ENCODE results near the gene RUNX2.

The RUNX2 gene

DNA sequence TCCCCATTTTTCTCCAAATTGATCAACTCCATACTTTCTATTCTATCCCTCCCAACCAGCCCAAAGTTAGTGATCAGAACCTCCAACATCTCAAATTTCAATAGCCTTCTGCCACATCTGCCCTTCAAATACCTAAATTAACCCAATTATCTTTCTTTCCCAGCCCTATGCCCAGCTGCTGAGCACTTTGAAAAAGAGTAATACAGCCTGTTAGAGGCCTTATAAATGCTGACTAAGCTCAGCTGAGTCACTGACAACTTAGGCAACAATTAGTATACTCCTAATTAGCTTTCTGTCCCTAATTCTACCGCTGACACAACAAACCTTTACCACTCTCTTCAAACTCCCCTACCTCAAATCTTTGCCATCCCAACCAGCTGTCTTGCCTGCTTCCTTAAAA is 23.5 kb downstream of the RUNX2 start:
- no peak for DNase-seq

DNA sequence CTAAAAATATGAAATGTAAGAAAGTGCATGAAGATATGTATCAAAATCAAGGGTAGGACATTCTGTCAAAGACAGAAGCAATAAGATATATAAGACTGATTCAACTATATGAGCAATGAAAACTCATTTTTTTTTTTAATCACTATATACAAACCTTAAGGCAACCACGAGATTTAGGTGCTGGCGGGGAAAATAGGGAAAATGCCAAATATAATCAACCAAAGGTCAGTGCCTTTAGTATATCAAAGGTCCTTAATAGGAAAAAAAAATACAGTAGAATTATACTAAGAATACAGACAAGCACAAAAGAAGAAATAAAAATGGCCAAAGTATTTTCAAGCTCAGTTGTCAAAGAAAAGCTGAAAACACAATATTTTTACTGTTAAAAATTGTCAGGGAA is 25.5 kb downstream of the RUNX2 start:
- DNase-seq, result no peak

DNA sequence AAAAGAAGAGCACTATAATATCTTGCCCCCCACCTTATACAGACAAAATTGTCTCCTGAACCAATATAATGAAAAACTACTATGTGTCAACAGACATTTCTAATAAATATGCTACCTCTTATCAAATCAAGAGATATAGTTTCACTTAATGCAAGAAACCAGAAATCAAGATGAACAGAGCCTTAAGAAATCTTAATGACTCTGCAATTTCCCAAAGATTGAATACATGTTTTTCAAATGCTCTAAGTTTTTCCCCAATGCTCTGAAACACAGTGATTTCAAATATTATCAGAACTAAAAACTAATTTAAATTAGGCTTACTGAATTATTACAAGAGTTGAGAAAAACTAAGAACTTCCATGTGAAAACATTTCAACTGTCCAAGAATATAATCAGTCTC is 36.3 kb downstream of the RUNX2 start:
- DNase-seq, result no peak

DNA sequence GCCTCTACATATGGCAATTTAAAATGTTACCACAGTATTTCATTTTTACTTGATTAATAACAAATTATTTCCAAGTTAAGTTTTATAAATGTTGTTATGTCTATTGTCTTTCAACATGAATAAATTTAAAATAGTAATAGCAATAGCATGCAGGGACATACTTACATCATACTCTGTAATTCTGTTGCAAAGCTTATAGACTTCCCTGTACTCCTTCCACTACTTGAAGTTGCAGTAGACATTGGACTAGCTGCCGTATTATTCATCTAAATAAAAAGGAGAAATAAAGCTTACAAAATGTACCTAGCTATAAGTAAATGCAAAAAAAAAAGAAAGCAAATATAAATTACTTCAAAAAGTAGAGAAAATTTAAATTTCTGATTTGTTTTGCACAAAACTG is 36.9 kb downstream of the RUNX2 start:
- DNase-seq, result no peak

DNA sequence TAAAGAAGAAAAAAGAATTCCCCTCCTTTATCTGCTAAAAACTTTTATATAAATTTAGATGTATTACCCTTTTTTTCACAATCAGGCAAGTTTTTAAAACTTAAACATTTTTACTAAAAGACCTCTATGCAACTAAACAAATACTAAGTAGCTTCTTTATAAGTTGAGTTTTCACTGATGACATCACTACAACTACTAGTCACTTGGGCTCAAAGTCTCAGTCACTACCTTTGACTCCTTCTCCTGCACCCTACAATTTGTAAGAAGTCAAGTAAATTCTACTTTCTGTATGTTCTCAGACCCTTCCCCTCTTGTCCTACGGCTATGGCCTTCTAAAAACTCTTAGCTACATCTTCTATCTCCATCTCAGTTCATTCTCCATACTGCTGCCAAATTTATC is 38.4 kb downstream of the RUNX2 start:
- DNase-seq, result no peak

DNA sequence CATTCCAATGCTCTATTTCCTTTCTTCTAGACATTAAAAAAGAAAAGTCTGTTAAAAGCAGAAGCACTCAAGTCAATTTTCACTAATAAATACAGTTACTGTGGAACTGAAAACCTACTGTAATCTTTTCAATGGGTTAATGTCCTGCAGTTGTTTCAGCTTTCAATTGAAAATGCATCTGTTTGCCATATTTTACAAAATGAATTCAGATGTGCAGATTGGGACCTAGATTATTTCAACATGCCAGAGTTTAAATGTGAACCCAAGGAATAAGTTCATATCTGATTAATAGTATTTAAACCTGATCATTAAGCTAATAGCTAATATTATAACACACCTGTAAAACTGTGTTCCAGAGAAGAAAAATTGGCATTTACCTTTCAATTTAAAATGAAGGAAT is 39.9 kb downstream of the RUNX2 start:
- no peak for DNase-seq

DNA sequence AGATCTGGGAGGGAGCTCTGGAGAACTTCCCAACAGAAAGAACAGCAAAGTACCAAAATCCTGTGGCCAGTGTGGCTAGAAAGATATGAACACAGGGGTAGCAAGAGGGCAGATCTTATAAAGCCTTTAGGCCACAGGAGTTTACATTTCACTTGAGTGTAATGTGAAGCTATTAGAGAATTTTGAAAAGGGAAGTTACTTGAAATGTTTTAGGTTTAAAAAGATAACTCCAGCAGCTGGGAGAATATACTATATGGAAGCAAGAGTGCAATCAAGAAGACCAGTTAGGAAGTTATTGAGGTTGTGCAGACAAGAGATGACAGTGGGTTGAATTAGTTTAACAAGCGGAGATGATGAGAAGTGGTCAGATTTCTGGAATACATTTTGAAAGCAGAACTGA is 41.7 kb downstream of the RUNX2 start:
- no peak for DNase-seq

DNA sequence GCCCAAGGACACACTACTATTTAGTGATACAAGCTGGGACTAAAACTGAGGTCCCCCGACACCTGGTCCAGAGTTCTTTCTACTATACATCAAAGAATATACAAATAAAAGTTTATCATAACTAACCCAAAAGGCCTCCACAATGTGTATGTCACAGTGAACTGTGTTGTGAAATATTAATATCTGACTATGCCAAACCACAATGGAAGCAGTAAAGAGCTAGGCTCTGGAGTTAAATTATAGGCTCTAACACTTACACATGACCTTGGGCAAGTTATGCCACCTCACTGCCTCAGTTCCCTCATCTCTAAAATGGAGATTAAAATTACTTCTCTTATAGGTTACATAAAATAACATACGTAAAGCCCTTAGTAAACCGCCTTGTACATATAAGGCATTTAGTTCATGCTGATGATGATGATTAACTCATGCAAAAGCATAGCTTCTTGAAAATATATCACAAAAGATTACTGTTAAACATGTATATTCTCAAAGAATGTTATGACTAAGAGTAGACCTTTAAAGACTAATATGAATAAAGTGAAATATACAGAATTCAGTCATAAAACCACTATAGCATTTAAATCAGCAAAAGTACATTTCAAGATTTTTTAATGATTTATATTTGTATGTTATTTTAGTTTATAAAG is 43.9 kb downstream of the RUNX2 start:
- no peak for DNase-seq

DNA sequence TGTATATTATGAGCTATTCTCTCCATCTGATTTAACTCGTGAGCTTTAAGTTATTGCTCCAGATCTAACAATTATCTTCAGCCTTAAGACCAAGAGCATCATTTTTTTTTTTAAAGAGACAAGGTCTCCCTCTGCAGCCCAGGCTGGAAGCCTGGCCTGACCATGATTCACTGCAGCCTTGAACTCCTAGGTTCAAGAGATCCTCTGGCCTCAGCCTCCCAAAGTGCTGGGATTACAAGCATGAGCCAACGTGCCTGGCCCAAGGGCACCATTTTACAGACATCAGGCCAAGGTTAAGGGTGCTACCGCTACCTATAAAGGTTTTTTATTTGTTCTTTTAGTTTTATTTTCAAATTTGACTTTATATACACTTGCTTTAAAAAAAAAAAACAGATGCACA is 47.3 kb downstream of the RUNX2 start:
- DNase-seq, result no peak

DNA sequence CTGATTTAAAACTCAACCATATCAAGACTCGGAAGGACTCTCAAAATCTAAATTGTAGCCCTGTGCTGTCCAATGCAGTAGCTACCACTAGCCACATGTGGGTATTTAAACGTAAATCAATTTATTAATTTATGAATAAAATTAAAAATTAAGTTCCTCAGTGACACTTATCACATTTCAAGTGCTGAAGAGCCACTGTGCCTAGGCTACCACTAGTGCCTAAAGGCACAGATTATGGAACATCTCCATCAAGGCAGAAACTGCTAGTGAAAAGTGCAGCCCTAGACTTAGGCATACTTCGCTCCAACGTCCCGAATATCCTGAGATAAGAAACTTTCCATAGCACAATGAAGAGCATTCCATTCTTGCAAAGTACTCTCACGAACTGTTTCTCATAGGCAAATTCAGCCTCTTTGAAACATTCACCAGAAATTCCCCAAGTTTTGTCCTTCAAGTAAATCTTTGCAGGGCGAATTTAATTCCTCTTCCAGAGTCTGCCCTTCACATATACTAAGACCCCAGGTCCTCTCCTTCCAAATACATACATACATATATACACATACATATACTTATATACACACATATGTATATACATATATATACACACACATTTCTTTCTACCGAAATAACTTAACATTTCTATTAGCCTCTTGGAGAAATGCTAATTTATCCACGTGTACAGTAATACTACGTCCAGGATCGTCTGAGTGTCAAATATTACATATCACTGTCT is 48.3 kb downstream of the RUNX2 start:
- DNase-seq, result no peak

DNA sequence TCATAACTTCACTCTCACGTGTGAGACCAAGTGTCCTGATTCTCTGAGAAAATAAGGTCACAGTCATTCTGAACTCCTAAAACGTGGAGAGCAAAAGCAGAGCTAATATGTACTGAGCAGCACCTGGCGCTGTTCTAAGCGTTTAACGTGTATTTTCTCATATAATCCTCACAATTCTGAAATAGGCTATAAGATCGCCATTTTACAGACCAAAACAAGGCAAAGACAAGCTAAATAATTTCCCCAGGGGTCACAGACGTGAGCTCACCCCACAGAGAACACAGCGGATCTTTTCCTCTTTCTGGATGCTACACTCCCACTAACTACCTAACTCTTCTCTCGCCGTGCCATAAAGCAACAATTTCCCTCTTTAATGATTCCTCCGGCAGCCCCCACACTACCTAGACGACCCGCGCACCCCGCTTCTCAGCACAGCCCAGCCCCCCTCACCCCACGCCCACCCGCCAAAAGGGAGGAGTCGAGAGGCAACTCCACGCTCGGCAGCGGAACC is 49.0 kb downstream of the RUNX2 start:
- DNase-seq, result no peak

DNA sequence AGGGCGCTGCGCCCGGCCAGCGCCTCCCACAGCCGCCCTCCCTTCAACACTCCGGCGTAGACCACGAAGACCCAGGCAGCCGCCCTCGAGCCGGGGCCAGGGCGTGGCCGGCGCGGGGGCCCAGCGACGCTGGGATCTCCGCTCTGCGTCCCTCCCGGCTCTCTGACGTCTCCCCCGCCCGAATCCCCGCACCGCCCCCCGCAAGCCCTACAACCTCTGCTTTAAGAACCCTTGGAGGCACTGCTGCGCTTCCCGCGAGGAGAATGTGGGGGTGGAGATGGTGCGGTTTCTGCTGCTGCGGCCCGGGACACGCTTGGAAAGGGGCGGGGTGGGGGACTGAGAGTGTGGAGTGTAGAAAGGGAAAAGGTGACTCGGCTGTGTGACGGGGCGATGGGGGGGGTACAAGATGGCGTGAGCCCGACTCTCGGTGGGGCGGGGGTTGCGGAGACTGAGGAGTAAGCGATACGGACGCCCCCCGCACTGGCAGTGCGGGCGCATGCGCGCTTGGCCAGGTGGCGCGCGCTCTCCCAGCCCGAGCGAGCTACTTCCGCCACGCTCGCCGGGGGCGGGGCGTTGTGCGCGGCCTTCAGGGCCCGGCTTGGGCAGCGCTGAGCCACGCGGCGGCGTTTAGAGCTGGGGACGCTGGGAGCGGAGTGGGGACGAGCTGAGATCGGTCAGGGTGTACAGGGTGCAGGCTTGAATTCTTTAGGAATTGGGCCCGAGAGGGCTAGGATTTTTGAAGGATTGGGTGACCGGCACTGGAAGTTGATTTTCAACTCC is 49.6 kb downstream of the RUNX2 start, which contains the start of gene SUPT3H:
SUPT3H (minus strand) TSS at position 381 of the 780 bp plus-strand sequence.
- DNase-seq, result peak; percentile 60

DNA sequence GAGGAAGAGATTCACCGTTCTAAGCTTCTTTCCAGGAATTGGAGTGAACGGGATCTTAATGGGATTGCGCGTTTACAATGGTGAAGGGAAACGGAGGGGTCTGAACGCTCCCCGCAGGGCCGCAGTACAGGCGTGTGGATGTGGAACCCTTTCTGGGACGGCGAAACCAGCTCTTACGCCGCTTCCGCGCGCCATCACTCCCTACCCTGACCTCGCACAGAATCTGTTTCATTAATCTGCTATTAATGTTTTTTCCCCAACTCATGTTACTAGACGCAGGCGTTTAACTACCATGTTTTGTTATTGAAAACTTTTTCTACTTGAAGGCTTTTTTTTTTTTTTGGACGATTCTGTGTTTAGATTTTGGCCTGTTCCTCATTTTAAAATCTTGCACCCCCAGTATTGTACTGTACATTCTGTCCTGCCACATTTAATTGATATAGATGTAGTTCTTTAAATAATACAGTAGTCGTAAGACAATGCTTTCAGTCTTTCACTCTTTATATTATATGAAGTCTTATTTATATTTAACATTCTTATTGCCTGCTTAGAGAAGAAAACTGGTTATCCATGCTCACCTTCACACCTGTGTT is 50.3 kb downstream of the RUNX2 start:
- no peak for DNase-seq

DNA sequence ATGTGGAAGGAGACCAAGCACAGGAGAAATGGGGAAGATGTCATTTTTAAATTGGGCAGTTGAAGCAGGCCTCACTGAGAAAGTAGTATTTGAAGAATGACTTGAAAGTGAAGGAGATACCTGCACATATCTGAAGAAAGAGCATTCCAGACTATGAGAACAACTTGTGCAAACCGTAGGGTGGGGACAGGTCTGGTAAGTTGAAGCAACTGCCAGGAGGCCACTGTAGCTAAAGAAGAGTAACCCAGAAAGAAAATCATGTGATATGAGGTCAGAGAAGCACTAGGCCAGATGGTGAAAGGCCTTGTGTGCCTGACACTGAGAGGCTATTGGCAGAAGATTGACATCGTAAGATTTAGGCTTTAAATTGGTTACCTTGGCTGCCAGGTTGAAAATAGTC is 54.3 kb downstream of the RUNX2 start:
- DNase-seq, result no peak

DNA sequence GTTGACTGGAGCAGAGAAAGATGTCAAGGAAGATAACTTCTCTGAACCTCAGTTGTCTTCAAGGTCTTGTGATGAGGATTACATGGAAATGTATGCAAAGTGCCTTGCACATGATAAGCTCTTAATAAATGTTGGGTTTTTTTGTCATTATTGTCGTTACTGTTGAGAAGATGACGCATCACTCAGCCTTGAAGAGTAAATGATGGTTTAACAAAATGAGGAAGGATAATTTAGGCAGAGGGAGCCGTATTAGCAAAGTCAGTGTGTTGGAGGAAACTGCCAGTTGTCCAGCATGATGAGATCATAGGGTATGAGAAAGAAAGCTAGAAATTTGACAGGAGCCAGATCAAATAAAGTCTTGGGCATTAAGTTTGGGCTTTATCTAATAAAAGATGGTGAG is 58.4 kb downstream of the RUNX2 start:
- no peak for DNase-seq

DNA sequence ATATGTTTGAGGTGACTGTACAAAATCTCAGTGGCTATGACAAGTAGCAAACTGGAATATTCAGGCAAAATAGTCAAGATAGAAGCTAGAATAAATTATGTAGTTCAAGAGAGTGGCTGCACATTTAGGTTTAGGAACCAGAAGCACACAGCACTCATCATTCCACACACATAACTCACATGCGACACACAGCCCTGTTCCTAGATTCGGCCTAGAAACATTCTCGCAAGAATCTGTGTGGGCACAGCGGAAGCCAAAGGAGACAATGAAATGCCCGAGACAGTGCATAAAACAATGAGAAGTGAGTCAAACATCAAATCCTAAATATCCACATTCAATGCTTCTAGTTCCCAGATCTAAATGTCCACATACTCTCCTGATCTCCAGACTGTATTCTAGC is 59.1 kb downstream of the RUNX2 start:
- no peak for DNase-seq

DNA sequence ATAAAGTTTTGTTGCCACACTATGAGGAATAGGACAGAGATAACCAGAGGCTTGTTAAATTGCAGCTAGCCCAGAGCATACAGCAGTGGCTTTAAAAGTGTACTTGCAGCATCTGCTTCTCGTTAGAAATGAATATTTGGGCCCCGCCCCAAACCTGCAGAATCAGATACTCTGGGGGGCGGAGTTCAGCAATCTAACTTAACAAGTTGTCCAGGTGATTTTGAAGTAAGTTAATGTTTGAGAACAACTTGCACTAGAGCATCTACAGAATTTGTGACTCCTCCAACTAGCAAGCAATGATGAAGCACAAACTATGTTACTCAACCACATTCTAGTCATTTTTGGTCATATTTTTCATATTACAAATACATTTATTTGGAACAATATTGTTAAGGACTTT is 60.2 kb downstream of the RUNX2 start:
- no peak for DNase-seq

DNA sequence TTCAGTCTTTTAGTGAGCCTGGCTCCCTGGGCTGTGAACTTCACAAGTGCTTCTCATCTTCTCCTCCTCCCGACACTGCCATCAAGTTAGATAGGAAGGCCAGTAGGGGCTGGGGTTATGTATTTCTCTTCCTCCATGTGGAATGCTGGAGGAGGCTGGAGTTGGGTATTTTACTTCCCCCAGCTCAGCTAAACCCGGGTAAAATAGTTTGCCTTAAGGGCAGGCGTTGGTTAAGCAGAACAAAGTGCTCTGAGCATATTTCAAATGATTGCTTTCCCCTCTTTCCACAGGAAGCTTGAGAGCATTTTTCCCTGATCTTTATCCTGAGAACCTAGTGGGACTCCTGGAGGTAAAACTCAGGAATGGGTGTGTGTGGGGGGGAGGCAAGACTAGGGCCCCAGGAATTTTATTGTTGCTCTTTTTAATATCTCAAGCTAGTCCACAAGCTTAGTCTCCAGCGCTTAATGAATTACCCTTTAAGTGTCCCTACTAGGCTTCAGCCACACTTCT is 66.5 kb downstream of the RUNX2 start:
- no peak for DNase-seq

DNA sequence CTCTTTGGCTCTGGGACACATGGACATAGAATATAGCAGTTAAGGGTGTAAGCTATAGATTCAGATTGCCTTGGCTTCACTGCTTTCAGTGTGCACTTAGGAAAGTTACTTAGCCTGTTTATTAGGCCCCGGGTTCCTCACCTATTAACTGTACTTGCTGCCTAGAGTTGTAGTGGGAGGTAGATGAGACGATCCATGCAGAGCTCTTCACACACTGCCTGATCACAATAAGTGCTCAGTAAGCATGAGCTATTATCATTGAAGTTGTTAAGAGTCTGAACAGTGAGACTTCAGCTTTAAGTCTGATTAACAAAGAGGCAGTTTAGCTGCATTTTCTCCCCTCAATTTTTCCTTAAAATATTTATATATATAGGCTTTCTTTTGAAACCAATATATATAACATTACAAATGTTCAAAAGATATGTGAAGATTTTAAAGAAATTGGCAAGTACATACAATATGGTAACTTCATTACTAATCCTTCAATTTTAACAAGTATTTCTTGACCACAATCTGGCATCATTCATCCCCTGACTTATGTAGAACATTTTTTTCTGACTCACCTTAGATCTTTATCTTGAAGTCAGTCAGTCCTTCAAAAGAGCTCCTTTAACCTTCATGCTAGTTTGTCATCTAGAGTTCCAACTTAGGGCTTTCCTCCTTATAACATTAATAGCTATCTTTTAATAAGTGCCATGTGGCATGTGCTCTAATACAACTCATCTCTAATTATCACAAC is 70.1 kb downstream of the RUNX2 start:
- no peak for DNase-seq

DNA sequence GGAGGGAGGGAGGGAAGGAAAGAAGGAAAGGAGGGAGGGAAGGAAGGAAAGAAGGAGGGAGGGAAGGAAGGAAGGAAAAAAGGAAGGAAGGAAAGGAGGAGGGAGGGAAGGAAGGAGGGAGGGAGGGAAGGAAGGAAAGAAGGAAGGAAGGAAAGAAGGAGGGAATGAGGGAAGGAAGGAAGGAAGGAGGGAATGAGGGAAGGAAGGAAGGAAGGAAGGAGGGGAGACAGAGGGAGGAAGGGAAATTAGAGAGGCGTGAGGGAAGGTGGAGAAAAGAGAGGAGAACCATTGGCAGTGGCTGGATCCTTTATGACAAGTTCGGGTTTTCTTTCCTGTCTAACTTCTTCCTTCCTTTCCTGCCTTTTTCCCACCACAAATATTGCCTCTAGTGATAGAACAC is 71.9 kb downstream of the RUNX2 start:
- no peak for DNase-seq

DNA sequence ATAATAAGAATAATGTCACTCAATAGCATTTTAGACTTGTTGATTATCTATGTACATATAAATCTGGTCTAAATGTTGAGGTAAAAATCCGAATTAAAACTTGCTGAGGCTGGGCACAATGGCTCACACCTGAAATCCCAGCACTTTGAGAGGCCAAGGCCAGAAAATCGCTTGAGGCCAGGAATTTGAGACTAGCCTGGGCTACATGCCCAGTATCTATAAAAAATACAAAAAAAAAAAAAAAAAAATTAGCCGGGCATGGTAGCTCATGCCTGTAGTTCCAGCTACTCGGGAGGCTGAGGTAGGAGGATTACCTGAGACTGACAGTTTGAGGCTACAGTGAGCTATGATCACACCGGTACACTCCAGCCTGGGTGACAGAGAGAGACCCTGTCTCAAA is 83.8 kb downstream of the RUNX2 start:
- DNase-seq, result no peak

DNA sequence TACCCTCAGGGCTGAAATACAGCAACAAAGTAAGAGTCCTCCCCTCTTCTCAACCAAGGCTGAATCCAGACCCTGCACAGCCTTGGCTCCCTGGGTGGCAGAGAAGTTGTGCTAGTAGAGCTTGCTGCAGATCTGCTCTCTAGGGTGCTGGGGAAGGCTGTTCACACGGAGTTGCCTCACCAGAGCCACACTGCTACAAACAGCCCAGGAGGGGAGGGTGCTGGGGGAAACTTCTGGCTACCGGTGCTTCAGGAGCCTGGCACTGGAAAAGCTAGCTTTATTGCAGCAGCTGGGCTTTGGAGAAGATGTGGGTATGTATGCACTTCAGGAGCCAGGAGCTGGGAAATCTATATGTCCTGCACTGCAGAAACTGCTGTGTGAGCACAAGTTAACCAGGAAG is 87.2 kb downstream of the RUNX2 start:
- DNase-seq, result no peak

Measured in NCI-H1436 treated with DMSO at 0.1 percent for 48 hours (cell line).